Measurements from ENCODE around the gene THBS3. TPM values are rescaled to one million over a fixed set of nuclear protein-coding genes. Genes with fewer than 3 reads are reported as not detected.
"Not testable (repeated sequence)": the region's sequence is repeated elsewhere in the genome, so short reads cannot be mapped to it uniquely, and the experiment has no call there.

The THBS3 gene
- polyA plus RNA-seq, 1 donor: 39.6 TPM

- DNase-seq: peak; percentile 84
These were observed 549 bp downstream of the THBS3 start for GRCh38 chr1:155206891-155207805.

- no peak for DNase-seq
These were observed 1.6 kb downstream of the THBS3 start for GRCh38 chr1:155205969-155206593.

GRCh38 chr1:155205035-155205434, 2.7 kb downstream of the THBS3 start:
- no peak for DNase-seq

- no peak for DNase-seq
These were observed 4.8 kb downstream of the THBS3 start for GRCh38 chr1:155202731-155203515.

GRCh38 chr1:155202198-155202597, 5.5 kb downstream of the THBS3 start:
- DNase-seq: no peak

GRCh38 chr1:155200920-155201319, 6.8 kb downstream of the THBS3 start:
- no peak for DNase-seq

GRCh38 chr1:155199792-155200191, 7.9 kb downstream of the THBS3 start:
- DNase-seq: no peak

GRCh38 chr1:155198547-155198906, 9.2 kb downstream of the THBS3 start:
- no peak for DNase-seq

GRCh38 chr1:155197901-155198546, 9.7 kb downstream of the THBS3 start:
- no peak for DNase-seq

- DNase-seq: no peak
These were observed 10.6 kb downstream of the THBS3 start for GRCh38 chr1:155196893-155197638.

- DNase-seq: no peak
These were observed 11.4 kb downstream of the THBS3 start for GRCh38 chr1:155196103-155196892.

GRCh38 chr1:155195201-155196102, 12.2 kb downstream of the THBS3 start:
- DNase-seq: peak; percentile 49

GRCh38 chr1:155193991-155194240, 13.8 kb downstream of the THBS3 start:
- DNase-seq: not testable (repeated sequence)

GRCh38 chr1:155193275-155193990, 14.3 kb downstream of the THBS3 start:
- peak; percentile 89 for DNase-seq

GRCh38 chr1:155192346-155193274, 15.1 kb downstream of the THBS3 start:
- DNase-seq: no peak

- DNase-seq: no peak
These were observed 15.8 kb downstream of the THBS3 start for GRCh38 chr1:155191904-155192303.

- not testable (repeated sequence) for DNase-seq
These were observed 17.8 kb downstream of the THBS3 start for GRCh38 chr1:155189926-155190325.

- no peak for DNase-seq
These were observed 19.4 kb downstream of the THBS3 start for GRCh38 chr1:155188268-155188667.

Measured in hindlimb muscle (tissue), 1 donor.